Suprapubic skin (tissue), 4 donors: ENCODE results near the gene ITPK1. TPM values are rescaled to one million over a fixed set of nuclear protein-coding genes. Genes with fewer than 3 reads are reported as not detected.

Source experiments
- DNase-seq, 2 donors: peaks; one replicate each; pipeline ENCODE4 v3.0.0-alpha.2; 2019; ENCODE audit warnings: low spot score in 2 of 2
- H3K27ac ChIP-seq: fragments of 200-600 bp; sonication (generic); one replicate; pipeline ENCODE4 v1.5.1; 2019
- H3K27me3 ChIP-seq: fragments of 200-600 bp; sonication (generic); one replicate; pipeline ENCODE4 v1.5.1; 2019
- H3K36me3 ChIP-seq: fragments of 200-600 bp; sonication (generic); one replicate; pipeline ENCODE4 v1.5.1; 2019
- H3K4me1 ChIP-seq: fragments of 200-600 bp; sonication (generic); one replicate; pipeline ENCODE4 v1.5.1; 2019
- H3K4me3 ChIP-seq: fragments of 200-600 bp; sonication (generic); one replicate; pipeline ENCODE4 v1.5.1; 2019; ENCODE audit warnings: mild to moderate bottlenecking
- H3K9me3 ChIP-seq: fragments of 200-600 bp; sonication (generic); one replicate; pipeline ENCODE4 v1.5.1; 2019
- CTCF ChIP-seq, 2 donors: fragments of 200-600 bp in 1 of 2; fragments of 450-650 bp in 1 of 2; sonication (generic) in 1 of 2; IDR thresholded peaks; one replicate each; pipeline ENCODE4 v1.5.1; 2016 to 2019; ENCODE audit warnings: antibody characterized with exemption in 2 of 2, mild to moderate bottlenecking in 1 of 2, moderate library complexity in 1 of 2
- EP300 ChIP-seq: sonication (generic); formaldehyde crosslinking; IDR thresholded peaks from one replicate; pipeline ENCODE4 v1.6.1; 2017; ENCODE audit warnings: antibody characterized with exemption
- POLR2A ChIP-seq, 2 donors: fragments of 450-650 bp; IDR thresholded peaks; one replicate each; pipeline ENCODE4 v1.6.1; 2017; ENCODE audit warnings: antibody characterized with exemption in 2 of 2, mild to moderate bottlenecking in 2 of 2, moderate library complexity in 2 of 2
- POLR2AphosphoS5 ChIP-seq, 3 donors: sonication (generic); formaldehyde crosslinking; IDR thresholded peaks; one replicate each; pipeline ENCODE4 v1.6.1; 2017; ENCODE audit warnings: antibody characterized with exemption in 3 of 3
- WGBS: methylation state at CpG from one replicate; pipeline ENCODE4 v1.1.5; 2018; 5-methylcytosine and 5-hydroxymethylcytosine counted together
- total RNA-seq, 4 donors: library from RNA; depleted of rRNA; stranded (reverse); fragments of >200 nt; gene quantifications; one replicate each; pipeline ENCODE4 v1.1.0, GENCODE V29; 2016

Gene ITPK1
- total RNA-seq, 4 donors from 2014 or later: 29.9 to 33.6 (median 32.2) TPM

GRCh38 chr14:93031505-93032315 is 84.0 kb downstream of the ITPK1 start:
- H3K4me1 ChIP-seq: peaks cover 40% of the 10 kb centered on the region
- WGBS: 86% methylated on average over 15 of the region's 15 CpGs
- no peak overlapping the region for H3K27ac ChIP-seq
- DNase-seq: no peak
- H3K4me3 ChIP-seq: no peak overlapping the region
- no peak for TF ChIP-seq POLR2A (IDR thresholded peaks at IDR 0.05)
- no peaks in the 10 kb centered on the region for H3K27me3 ChIP-seq
- no peaks in the 10 kb centered on the region for H3K36me3 ChIP-seq
- H3K9me3 ChIP-seq: no peaks in the 10 kb centered on the region

- H3K4me1 ChIP-seq: peaks cover 32% of the 10 kb centered on the region
- H3K9me3 ChIP-seq: no peaks in the 10 kb centered on the region
- H3K4me3 ChIP-seq: no peak overlapping the region
- H3K36me3 ChIP-seq: no peaks in the 10 kb centered on the region
- no peak for DNase-seq
- no peaks in the 10 kb centered on the region for H3K27me3 ChIP-seq
- H3K27ac ChIP-seq: no peak overlapping the region
- 93% methylated on average over 10 of the region's 10 CpGs for WGBS
- no peak for TF ChIP-seq CTCF (IDR thresholded peaks at IDR 0.05)
Observed at GRCh38 chr14:93030761-93031160, 85.0 kb downstream of the ITPK1 start.

DNA sequence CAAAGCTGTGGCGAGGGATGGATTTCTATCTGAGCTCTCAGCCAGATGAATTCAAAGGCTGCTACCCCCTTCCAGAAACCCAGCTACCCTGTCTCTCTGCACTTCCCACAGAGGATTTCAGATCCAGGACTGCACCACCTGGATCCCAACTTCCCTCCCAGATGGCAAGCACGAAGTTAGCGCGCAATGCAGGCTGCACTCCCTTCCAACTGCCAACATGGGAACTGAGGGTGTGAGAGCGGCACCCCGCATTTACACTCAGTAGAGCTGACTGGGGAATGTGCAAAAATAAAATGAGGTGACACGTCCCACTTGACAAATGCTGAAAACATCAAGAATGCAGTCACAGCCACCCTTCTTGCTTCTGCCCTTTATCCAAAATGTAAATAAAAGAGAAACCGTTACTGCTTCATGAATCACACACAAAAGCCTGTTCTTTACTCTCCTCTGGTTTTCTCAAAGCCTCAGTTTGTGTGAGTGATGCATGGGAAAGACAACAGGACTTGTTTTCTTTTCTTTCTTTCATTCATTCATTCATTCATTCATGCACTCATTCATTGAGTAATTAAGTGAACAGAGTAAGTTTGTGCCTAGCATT is 85.7 kb downstream of the ITPK1 start:
- TF ChIP-seq POLR2A (IDR thresholded peaks at IDR 0.05) (no peak), POLR2AphosphoS5 (IDR thresholded peaks at IDR 0.05) (no peak), EP300 (no peak), CTCF (IDR thresholded peaks at IDR 0.05) (no peak)
- Histone ChIP-seq H3K9me3 (no peaks in the 10 kb centered on the region), H3K36me3 (no peaks in the 10 kb centered on the region), H3K27me3 (no peaks in the 10 kb centered on the region), H3K4me1 (peaks cover 30% of the 10 kb centered on the region), H3K27ac (no peak overlapping the region), H3K4me3 (no peak overlapping the region)
- no peak for DNase-seq
- 94% methylated on average over 8 of the region's 8 CpGs for WGBS

GRCh38 chr14:93029417-93029816 is 86.3 kb downstream of the ITPK1 start:
- no peaks in the 10 kb centered on the region for H3K27me3 ChIP-seq
- no peak for DNase-seq
- TF ChIP-seq POLR2A (IDR thresholded peaks at IDR 0.05) (no peak), EP300 (no peak)
- WGBS: 90% methylated on average over 5 of the region's 5 CpGs
- no peak overlapping the region for H3K27ac ChIP-seq
- H3K4me3 ChIP-seq: no peak overlapping the region
- no peaks in the 10 kb centered on the region for H3K9me3 ChIP-seq
- H3K36me3 ChIP-seq: no peaks in the 10 kb centered on the region
- peaks cover 30% of the 10 kb centered on the region for H3K4me1 ChIP-seq

DNA sequence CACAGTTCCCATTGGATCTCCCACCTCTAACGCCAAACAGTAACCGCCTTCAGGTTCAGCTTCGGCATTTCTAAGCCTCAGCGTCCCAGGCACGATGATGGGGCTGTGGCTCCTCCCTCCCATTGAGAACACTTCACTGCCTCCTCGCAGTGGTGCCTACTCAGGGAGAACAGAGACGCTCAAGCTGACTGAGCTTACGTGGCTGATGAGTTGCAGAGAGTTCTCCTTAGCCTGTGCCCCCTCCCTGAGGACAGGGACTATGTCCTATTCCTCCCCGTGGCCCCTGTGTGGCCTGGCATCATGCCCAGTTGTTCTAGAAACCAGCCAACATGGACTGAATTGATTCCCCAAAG is 87.0 kb downstream of the ITPK1 start:
- TF ChIP-seq CTCF (IDR thresholded peaks at IDR 0.05): no peak
- TF ChIP-seq EP300: no peak
- TF ChIP-seq POLR2AphosphoS5 (IDR thresholded peaks at IDR 0.05): no peak
- TF ChIP-seq POLR2A (IDR thresholded peaks at IDR 0.05): no peak
- DNase-seq: no peak
- no peaks in the 10 kb centered on the region for H3K36me3 ChIP-seq
- H3K27ac ChIP-seq: no peak overlapping the region
- H3K4me3 ChIP-seq: no peak overlapping the region
- no peaks in the 10 kb centered on the region for H3K9me3 ChIP-seq
- 93% methylated on average over 9 of the region's 9 CpGs for WGBS
- peaks cover 25% of the 10 kb centered on the region for H3K4me1 ChIP-seq
- no peaks in the 10 kb centered on the region for H3K27me3 ChIP-seq

DNA sequence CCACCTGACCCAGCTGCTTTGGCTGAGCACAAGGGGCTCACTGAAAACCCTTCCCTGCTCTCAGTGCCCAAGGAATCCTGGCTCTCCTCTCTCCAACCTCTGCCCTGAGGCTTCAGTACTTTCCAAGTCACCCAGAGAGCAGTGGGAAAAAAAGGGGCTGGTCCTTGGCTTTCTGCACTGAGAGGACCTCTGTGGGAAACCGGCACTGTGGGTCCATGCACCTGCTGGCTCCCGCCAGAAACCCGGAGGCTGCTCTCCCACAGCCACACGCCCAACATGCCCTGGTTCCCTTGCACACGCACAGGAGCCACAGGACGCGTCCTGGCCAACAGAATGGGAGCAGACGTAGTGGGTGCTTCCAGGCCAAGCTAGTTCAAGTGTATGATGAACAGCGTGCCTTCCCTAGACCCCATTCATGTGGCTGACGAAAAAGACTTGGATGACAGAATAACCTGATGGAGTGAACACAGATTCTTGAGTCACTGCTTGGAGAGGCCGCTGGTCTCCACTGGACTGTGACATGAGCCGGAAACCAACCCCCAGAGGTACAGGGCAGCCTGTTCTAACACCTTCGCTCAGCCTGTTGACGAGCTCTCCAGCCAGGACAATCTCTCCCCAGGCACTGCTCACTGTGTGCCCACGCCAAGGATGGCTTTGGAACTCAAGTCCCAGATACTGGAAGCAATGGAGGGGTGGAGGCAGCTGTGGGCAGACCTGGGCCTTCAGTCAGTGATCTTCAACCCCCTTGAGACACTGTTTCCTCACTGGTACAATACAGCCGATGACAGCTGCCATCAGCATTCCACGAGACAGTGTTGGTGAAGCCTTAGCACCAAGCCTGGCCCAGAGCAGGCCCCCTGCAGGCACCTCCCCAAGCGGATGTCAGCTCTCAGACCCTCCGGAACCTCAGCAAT is 87.7 kb downstream of the ITPK1 start:
- Histone ChIP-seq H3K4me3 (no peak overlapping the region), H3K4me1 (peaks cover 18% of the 10 kb centered on the region), H3K27me3 (no peaks in the 10 kb centered on the region), H3K27ac (no peak overlapping the region), H3K9me3 (no peaks in the 10 kb centered on the region), H3K36me3 (no peaks in the 10 kb centered on the region)
- 84% methylated on average over 19 of the region's 19 CpGs for WGBS
- no peak for TF ChIP-seq POLR2A (IDR thresholded peaks at IDR 0.05)
- no peak for TF ChIP-seq EP300
- TF ChIP-seq POLR2AphosphoS5 (IDR thresholded peaks at IDR 0.05): no peak
- TF ChIP-seq CTCF (IDR thresholded peaks at IDR 0.05): no peak
- DNase-seq: no peak
